GM18520 (cell line): ENCODE results near the gene CGREF1.

Experiments used
- ATAC-seq: cut with Tn5 transposase; IDR thresholded peaks from one replicate; pipeline ENCODE4 v1.9.1; 2021; ENCODE audit not compliant: unreplicated experiment

CGREF1 gene

GRCh38 chr2:27089111-27089954 is 29.6 kb downstream of the CGREF1 start:
- no peak for ATAC-seq

GRCh38 chr2:27088634-27089033 is 30.3 kb downstream of the CGREF1 start:
- no peak for ATAC-seq

- ATAC-seq, result no peak
Measured at GRCh38 chr2:27087823-27088410, 31.0 kb downstream of the CGREF1 start.

- ATAC-seq, result no peak
Measured at GRCh38 chr2:27086724-27087593, 32.0 kb downstream of the CGREF1 start, which contains the start of gene KHK. Gene KHK, plus strand, starts transcription at chr2:27086772. Its CDS starts 488 bp downstream, at chr2:27087260.

GRCh38 chr2:27086090-27086723 is 32.7 kb downstream of the CGREF1 start:
- ATAC-seq, result peak; percentile 74

- no peak for ATAC-seq
Measured at GRCh38 chr2:27085673-27086089, 33.2 kb downstream of the CGREF1 start.

- ATAC-seq, result no peak
Measured at GRCh38 chr2:27085062-27085672, 33.8 kb downstream of the CGREF1 start.

- ATAC-seq, result no peak
Measured at GRCh38 chr2:27084297-27085061, 34.4 kb downstream of the CGREF1 start.

- no peak for ATAC-seq
Measured at GRCh38 chr2:27083410-27084296, 35.3 kb downstream of the CGREF1 start.

- no peak for ATAC-seq
Measured at GRCh38 chr2:27082773-27083409, 36.0 kb downstream of the CGREF1 start.

GRCh38 chr2:27081984-27082772 is 36.8 kb downstream of the CGREF1 start:
- no peak for ATAC-seq

GRCh38 chr2:27080603-27080936 is 38.4 kb downstream of the CGREF1 start:
- ATAC-seq, result no peak

GRCh38 chr2:27080140-27080469 is 38.8 kb downstream of the CGREF1 start:
- no peak for ATAC-seq

GRCh38 chr2:27079233-27080139 is 39.4 kb downstream of the CGREF1 start:
- no peak for ATAC-seq

- ATAC-seq, result no peak
Measured at GRCh38 chr2:27078267-27079194, 40.4 kb downstream of the CGREF1 start, which contains the start of gene EMILIN1. Gene EMILIN1, plus strand, starts transcription at chr2:27078615. Its CDS starts 451 bp downstream, at chr2:27079066.

- ATAC-seq, result no peak
Measured at GRCh38 chr2:27077231-27077630, 41.7 kb downstream of the CGREF1 start.
